ENCODE measurements around the gene FGF14. TPM values are rescaled to one million over a fixed set of nuclear protein-coding genes. Genes with fewer than 3 reads are reported as not detected.

Gene FGF14
- total RNA-seq, 3 donors from 2014 or later: under 0.01 to 0.29 (median under 0.01) TPM

- intact Hi-C loops (cut with DNase I; ENCODE audit: low total_unique reads): no loop called here
- no peaks in the 10 kb centered on the region for H3K36me3 ChIP-seq
- DNase-seq (ENCODE audit: low spot score in 2 of 2): no peak
- TF ChIP-seq POLR2A (IDR thresholded peaks at IDR 0.05) (no peak), CTCF (IDR thresholded peaks at IDR 0.05) (no peak), POLR2AphosphoS5 (IDR thresholded peaks at IDR 0.05) (no peak)
- no peaks in the 10 kb centered on the region for H3K4me1 ChIP-seq
- no peak overlapping the region for H3K4me3 ChIP-seq
- H3K9me3 ChIP-seq: no peaks in the 10 kb centered on the region
- H3K27ac ChIP-seq: no peak overlapping the region
- no peaks in the 10 kb centered on the region for H3K27me3 ChIP-seq
Measured at GRCh38 chr13:102300379-102300778, 101.5 kb downstream of the FGF14 start.

GRCh38 chr13:102299366-102299765, 102.5 kb downstream of the FGF14 start:
- no peaks in the 10 kb centered on the region for H3K9me3 ChIP-seq
- no peak for TF ChIP-seq POLR2AphosphoS5 (IDR thresholded peaks at IDR 0.05)
- TF ChIP-seq POLR2A (IDR thresholded peaks at IDR 0.05): no peak
- no peak for TF ChIP-seq CTCF (IDR thresholded peaks at IDR 0.05)

GRCh38 chr13:102298051-102298450, 103.8 kb downstream of the FGF14 start:
- DNase-seq (ENCODE audit: low spot score in 2 of 2): no peak
- intact Hi-C loops (cut with DNase I; ENCODE audit: low total_unique reads): no loop called here
- no peaks in the 10 kb centered on the region for H3K4me1 ChIP-seq
- no peak overlapping the region for H3K27ac ChIP-seq
- no peaks in the 10 kb centered on the region for H3K36me3 ChIP-seq
- H3K9me3 ChIP-seq: no peaks in the 10 kb centered on the region
- TF ChIP-seq POLR2AphosphoS5 (IDR thresholded peaks at IDR 0.05) (no peak), CTCF (IDR thresholded peaks at IDR 0.05) (no peak), POLR2A (IDR thresholded peaks at IDR 0.05) (no peak)
- H3K27me3 ChIP-seq: no peaks in the 10 kb centered on the region
- no peak overlapping the region for H3K4me3 ChIP-seq

More at GRCh38 chr13:102299366-102299765, 102.5 kb downstream of the FGF14 start:
- no peak for DNase-seq (ENCODE audit: low spot score in 2 of 2)
- Histone ChIP-seq H3K27ac (no peak overlapping the region), H3K36me3 (no peaks in the 10 kb centered on the region), H3K4me1 (no peaks in the 10 kb centered on the region), H3K4me3 (no peak overlapping the region), H3K27me3 (no peaks in the 10 kb centered on the region)
- intact Hi-C loops (cut with DNase I; ENCODE audit: low total_unique reads): no loop called here

- TF ChIP-seq POLR2AphosphoS5 (IDR thresholded peaks at IDR 0.05) (peak in 1 of 3 donors; percentile 21), CTCF (IDR thresholded peaks at IDR 0.05) (no peak)
- no peaks in the 10 kb centered on the region for H3K27me3 ChIP-seq
- no peak overlapping the region for H3K4me3 ChIP-seq
- no peaks in the 10 kb centered on the region for H3K9me3 ChIP-seq
- no peak overlapping the region for H3K27ac ChIP-seq
- H3K36me3 ChIP-seq: no peaks in the 10 kb centered on the region
- no peak for DNase-seq (ENCODE audit: low spot score in 2 of 2)
- intact Hi-C loops (cut with DNase I; ENCODE audit: low total_unique reads): no loop called here
- H3K4me1 ChIP-seq: no peaks in the 10 kb centered on the region
Measured at GRCh38 chr13:102295316-102296048, 106.4 kb downstream of the FGF14 start.

- intact Hi-C loops (cut with DNase I; ENCODE audit: low total_unique reads): no loop called here
- no peak overlapping the region for H3K27ac ChIP-seq
Measured at GRCh38 chr13:102294407-102295018, 107.3 kb downstream of the FGF14 start.

More at GRCh38 chr13:102294407-102295018, 107.3 kb downstream of the FGF14 start:
- Histone ChIP-seq H3K4me1 (no peaks in the 10 kb centered on the region), H3K4me3 (no peak overlapping the region), H3K27me3 (no peaks in the 10 kb centered on the region), H3K36me3 (no peaks in the 10 kb centered on the region), H3K9me3 (no peaks in the 10 kb centered on the region)
- no peak for DNase-seq (ENCODE audit: low spot score in 2 of 2)
- no peak for TF ChIP-seq CTCF (IDR thresholded peaks at IDR 0.05)
- no peak for TF ChIP-seq POLR2AphosphoS5 (IDR thresholded peaks at IDR 0.05)
- no peak for TF ChIP-seq POLR2A (IDR thresholded peaks at IDR 0.05)
